DND-41 (cell line): ENCODE data around the gene DIP2B.

ENCODE experiments used
- ATAC-seq: fragments of 200-7000 bp; cut with Tn5 transposase; 3 replicates; pipeline ENCODE4 v1.9.1; 2021; ENCODE audit warnings: low read depth; ENCODE audit not compliant: insufficient read depth
- DNase-seq: peaks from one replicate; pipeline ENCODE4 v3.0.0-alpha.2; 2020
- H2AFZ ChIP-seq: 2 replicates; pipeline ENCODE4 v1.6.0; 2012; ENCODE audit warnings: low read depth, low read length
- H3K27ac ChIP-seq: 2 replicates; pipeline ENCODE4 v1.5.1; 2012; ENCODE audit warnings: low read length, inconsistent platforms
- H3K27me3 ChIP-seq: fragments of 200-600 bp; sonication (generic); 2 replicates; pipeline ENCODE4 v1.6.0; 2012; ENCODE audit warnings: low read length, mild to moderate bottlenecking, inconsistent platforms; ENCODE audit not compliant: insufficient read depth, poor library complexity
- H3K36me3 ChIP-seq: 2 replicates; pipeline ENCODE4 v1.5.1; 2012; ENCODE audit warnings: low read length, inconsistent platforms; ENCODE audit not compliant: insufficient read depth
- H3K4me1 ChIP-seq: 2 replicates; pipeline ENCODE4 v1.5.1; 2012; ENCODE audit warnings: mild to moderate bottlenecking, low read length; ENCODE audit not compliant: insufficient read depth
- H3K4me2 ChIP-seq: 2 replicates; pipeline ENCODE4 v1.6.0; 2012; ENCODE audit warnings: mild to moderate bottlenecking, moderate library complexity, low read length, inconsistent platforms; ENCODE audit not compliant: insufficient read depth
- H3K4me3 ChIP-seq, 2 experiments: fragments of 200-600 bp in 1 of 2; shearing (Covaris generic) in 1 of 2; 2 replicates each; pipeline ENCODE4 v1.5.1; 2012 to 2016; ENCODE audit warnings: inconsistent platforms in 2 of 2, low read length in 2 of 2, mild to moderate bottlenecking in 2 of 2, low read depth in 1 of 2, moderate library complexity in 1 of 2
- H3K79me2 ChIP-seq: 2 replicates; pipeline ENCODE4 v1.6.0; 2012; ENCODE audit warnings: low read length, inconsistent platforms; ENCODE audit not compliant: insufficient read depth
- H3K9ac ChIP-seq: 2 replicates; pipeline ENCODE4 v1.6.0; 2012; ENCODE audit warnings: low read depth, mild to moderate bottlenecking, inconsistent platforms, low read length, moderate library complexity
- H3K9me3 ChIP-seq: 2 replicates; pipeline ENCODE4 v1.5.1; 2012; ENCODE audit warnings: low read length, moderate library complexity, mild to moderate bottlenecking, inconsistent platforms; ENCODE audit not compliant: insufficient read depth, severe bottlenecking
- H4K20me1 ChIP-seq: 2 replicates; pipeline ENCODE4 v1.6.0; 2012; ENCODE audit warnings: low read length; ENCODE audit not compliant: insufficient read depth
- EZH2 ChIP-seq: IDR thresholded peaks from 3 replicates; pipeline ENCODE4 v1.6.1; 2012; ENCODE audit warnings: borderline replicate concordance, low read depth, mild to moderate bottlenecking, moderate library complexity, low read length, inconsistent platforms; ENCODE audit not compliant: severe bottlenecking
- TF ChIP-seq, protein P1 (sequence below): IDR thresholded peaks from 2 replicates; pipeline ENCODE4 v1.5.1; 2012; ENCODE audit warnings: borderline replicate concordance, low read length, moderate library complexity, mild to moderate bottlenecking; ENCODE audit not compliant: poor library complexity, severe bottlenecking; ENCODE audit errors: extremely low read depth

DIP2B gene

GRCh38 chr12:50569321-50569720 is 64.5 kb downstream of the DIP2B start:
- TF ChIP-seq, protein P1, sequence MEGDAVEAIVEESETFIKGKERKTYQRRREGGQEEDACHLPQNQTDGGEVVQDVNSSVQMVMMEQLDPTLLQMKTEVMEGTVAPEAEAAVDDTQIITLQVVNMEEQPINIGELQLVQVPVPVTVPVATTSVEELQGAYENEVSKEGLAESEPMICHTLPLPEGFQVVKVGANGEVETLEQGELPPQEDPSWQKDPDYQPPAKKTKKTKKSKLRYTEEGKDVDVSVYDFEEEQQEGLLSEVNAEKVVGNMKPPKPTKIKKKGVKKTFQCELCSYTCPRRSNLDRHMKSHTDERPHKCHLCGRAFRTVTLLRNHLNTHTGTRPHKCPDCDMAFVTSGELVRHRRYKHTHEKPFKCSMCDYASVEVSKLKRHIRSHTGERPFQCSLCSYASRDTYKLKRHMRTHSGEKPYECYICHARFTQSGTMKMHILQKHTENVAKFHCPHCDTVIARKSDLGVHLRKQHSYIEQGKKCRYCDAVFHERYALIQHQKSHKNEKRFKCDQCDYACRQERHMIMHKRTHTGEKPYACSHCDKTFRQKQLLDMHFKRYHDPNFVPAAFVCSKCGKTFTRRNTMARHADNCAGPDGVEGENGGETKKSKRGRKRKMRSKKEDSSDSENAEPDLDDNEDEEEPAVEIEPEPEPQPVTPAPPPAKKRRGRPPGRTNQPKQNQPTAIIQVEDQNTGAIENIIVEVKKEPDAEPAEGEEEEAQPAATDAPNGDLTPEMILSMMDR, result no peak
- TF ChIP-seq EZH2, result no peak
- Histone ChIP-seq H3K9ac (no peak overlapping the region), H3K79me2 (peaks cover 87% of the 10 kb centered on the region), H3K4me3 (no peak overlapping the region), H3K4me2 (no peak overlapping the region), H3K27ac (no peak overlapping the region), H3K36me3 (no peaks in the 10 kb centered on the region), H4K20me1 (peaks cover 13% of the 10 kb centered on the region), H2AFZ (no peak overlapping the region), H3K4me1 (no peaks in the 10 kb centered on the region), H3K9me3 (no peaks in the 10 kb centered on the region), H3K27me3 (no peaks in the 10 kb centered on the region)
- ATAC-seq, result no peak
- DNase-seq, result no peak

DNA sequence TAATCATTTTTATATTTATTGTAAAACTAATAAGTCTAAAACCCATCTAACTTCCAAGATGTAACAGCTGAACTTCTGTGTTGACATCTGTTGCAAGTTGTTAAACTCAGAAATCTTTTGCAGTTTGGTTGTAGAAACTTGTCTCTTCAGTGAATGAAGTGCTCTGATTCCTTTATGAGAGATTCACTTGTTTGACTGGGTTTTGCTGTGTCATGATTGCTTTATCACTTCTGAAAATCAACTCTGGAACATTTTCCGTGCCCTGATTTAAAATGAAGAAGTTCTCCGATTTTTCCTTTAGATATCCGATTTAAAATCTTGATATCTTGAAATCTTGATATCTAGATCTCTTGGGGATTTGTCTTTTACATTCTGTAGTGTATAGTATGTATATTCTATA is 65.1 kb downstream of the DIP2B start:
- no peak overlapping the region for H2AFZ ChIP-seq
- TF ChIP-seq, protein P1, result no peak
- H3K4me1 ChIP-seq, result no peaks in the 10 kb centered on the region
- H3K9me3 ChIP-seq, result no peaks in the 10 kb centered on the region
- no peaks in the 10 kb centered on the region for H3K36me3 ChIP-seq
- H3K79me2 ChIP-seq, result peaks cover 87% of the 10 kb centered on the region
- no peaks in the 10 kb centered on the region for H3K27me3 ChIP-seq
- H4K20me1 ChIP-seq, result peaks cover 17% of the 10 kb centered on the region
- no peak overlapping the region for H3K27ac ChIP-seq
- H3K4me2 ChIP-seq, result no peak overlapping the region
- DNase-seq, result no peak
- no peak overlapping the region for H3K4me3 ChIP-seq
- ATAC-seq, result no peak
- no peak overlapping the region for H3K9ac ChIP-seq

- no peak overlapping the region for H3K4me2 ChIP-seq
- no peak overlapping the region for H3K4me3 ChIP-seq
- TF ChIP-seq EZH2, result no peak
- DNase-seq, result no peak
- no peaks in the 10 kb centered on the region for H3K36me3 ChIP-seq
- no peak for ATAC-seq
- H3K9me3 ChIP-seq, result no peaks in the 10 kb centered on the region
- H2AFZ ChIP-seq, result no peak overlapping the region
- H3K9ac ChIP-seq, result no peak overlapping the region
- H3K27me3 ChIP-seq, result no peaks in the 10 kb centered on the region
- no peaks in the 10 kb centered on the region for H3K4me1 ChIP-seq
- no peak overlapping the region for H3K27ac ChIP-seq
- peaks cover 86% of the 10 kb centered on the region for H3K79me2 ChIP-seq
- H4K20me1 ChIP-seq, result peaks cover 19% of the 10 kb centered on the region
These were observed 67.0 kb downstream of the DIP2B start for GRCh38 chr12:50571786-50572185.

DNA sequence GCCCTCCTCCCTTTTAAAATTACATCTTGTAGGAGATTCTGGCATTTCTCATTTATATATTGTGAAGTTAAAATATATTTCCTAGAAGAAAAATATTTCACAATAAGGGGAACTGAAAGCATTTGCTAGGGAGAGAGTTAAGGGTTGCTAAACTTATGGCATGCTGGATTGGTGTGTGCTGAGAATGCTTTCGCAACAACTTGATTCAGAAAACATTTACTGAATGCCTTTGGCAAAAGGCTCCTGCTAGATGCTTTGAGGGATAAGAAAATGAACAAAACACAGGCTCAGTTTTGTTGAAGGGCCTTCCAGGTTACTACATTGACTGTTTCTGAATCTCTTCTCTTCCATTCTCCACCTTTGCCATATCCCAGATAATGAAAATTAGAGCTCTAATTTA is 67.5 kb downstream of the DIP2B start:
- H2AFZ ChIP-seq, result no peak overlapping the region

More for the DNA sequence above, 67.5 kb downstream of the DIP2B start:
- no peak overlapping the region for H3K4me3 ChIP-seq
- DNase-seq, result no peak
- no peak overlapping the region for H3K4me2 ChIP-seq
- H3K27me3 ChIP-seq, result no peaks in the 10 kb centered on the region
- H3K79me2 ChIP-seq, result peaks cover 82% of the 10 kb centered on the region
- no peak for TF ChIP-seq EZH2
- TF ChIP-seq, protein P1, result no peak
- H3K27ac ChIP-seq, result no peak overlapping the region
- H3K4me1 ChIP-seq, result no peaks in the 10 kb centered on the region
- no peak overlapping the region for H3K9ac ChIP-seq
- H4K20me1 ChIP-seq, result peaks cover 19% of the 10 kb centered on the region
- H3K36me3 ChIP-seq, result no peaks in the 10 kb centered on the region
- ATAC-seq, result no peak
- H3K9me3 ChIP-seq, result no peaks in the 10 kb centered on the region
